ENCODE data around the gene MORN5.

DNA sequence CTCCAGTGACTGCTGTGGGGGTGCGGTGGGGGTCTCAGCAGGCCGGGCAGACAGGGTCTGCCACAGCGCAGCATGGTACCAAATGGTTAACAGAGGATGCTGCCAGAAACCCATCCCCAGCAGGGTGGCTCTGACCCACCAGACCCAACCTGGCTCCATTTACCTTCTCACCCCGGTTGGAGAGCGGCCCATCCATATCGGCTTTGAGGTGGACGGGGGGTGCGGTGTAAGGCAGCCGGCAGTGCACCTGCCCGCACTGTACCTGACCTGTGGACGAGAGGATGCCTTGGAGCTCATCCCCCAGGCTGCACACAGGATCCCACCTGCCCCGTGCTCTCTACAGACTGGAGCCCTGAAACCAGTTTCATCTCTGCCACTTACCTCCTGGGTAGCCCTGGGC, 49.7 kb downstream of the MORN5 start:
- no peak for TF ChIP-seq POLR2AphosphoS5 (IDR thresholded peaks at IDR 0.05)
- TF ChIP-seq, protein P1, sequence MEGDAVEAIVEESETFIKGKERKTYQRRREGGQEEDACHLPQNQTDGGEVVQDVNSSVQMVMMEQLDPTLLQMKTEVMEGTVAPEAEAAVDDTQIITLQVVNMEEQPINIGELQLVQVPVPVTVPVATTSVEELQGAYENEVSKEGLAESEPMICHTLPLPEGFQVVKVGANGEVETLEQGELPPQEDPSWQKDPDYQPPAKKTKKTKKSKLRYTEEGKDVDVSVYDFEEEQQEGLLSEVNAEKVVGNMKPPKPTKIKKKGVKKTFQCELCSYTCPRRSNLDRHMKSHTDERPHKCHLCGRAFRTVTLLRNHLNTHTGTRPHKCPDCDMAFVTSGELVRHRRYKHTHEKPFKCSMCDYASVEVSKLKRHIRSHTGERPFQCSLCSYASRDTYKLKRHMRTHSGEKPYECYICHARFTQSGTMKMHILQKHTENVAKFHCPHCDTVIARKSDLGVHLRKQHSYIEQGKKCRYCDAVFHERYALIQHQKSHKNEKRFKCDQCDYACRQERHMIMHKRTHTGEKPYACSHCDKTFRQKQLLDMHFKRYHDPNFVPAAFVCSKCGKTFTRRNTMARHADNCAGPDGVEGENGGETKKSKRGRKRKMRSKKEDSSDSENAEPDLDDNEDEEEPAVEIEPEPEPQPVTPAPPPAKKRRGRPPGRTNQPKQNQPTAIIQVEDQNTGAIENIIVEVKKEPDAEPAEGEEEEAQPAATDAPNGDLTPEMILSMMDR (IDR thresholded peaks at IDR 0.05), result no peak
